PFSK-1 (cell line): ENCODE measurements around the gene ERCC6.

Source experiments
- FOXP2 ChIP-seq: optimal IDR thresholded peaks from 2 replicates; pipeline ENCODE3; 2011; ENCODE audit warnings: borderline replicate concordance, control low read depth, inconsistent platforms; ENCODE audit not compliant: insufficient read depth; ENCODE audit errors: extremely low read length, extremely low read depth
- POLR2AphosphoS5 ChIP-seq: IDR thresholded peaks from 2 replicates; pipeline ENCODE4 v1.6.1; 2012; ENCODE audit warnings: low read depth, mild to moderate bottlenecking, control low read depth, low read length, moderate library complexity
- REST ChIP-seq, 2 experiments: IDR thresholded peaks; 2 replicates each; pipeline versions ENCODE4 v1.6.1 to v1.8.0; 2011 to 2012; ENCODE audit warnings: low read depth in 2 of 2, low read length in 2 of 2, control low read depth in 1 of 2, inconsistent platforms in 1 of 2, mild to moderate bottlenecking in 1 of 2, moderate library complexity in 1 of 2; ENCODE audit not compliant: insufficient read depth in 1 of 2
- SIN3A ChIP-seq: IDR thresholded peaks from 2 replicates; pipeline ENCODE4 v1.6.1; 2012; ENCODE audit warnings: mild to moderate bottlenecking, low read length, moderate library complexity, borderline replicate concordance; ENCODE audit not compliant: insufficient read depth
- TAF1 ChIP-seq: IDR thresholded peaks from 2 replicates; pipeline ENCODE4 v1.6.1; 2012; ENCODE audit warnings: low read length, control low read depth, borderline replicate concordance; ENCODE audit not compliant: insufficient read depth

Gene ERCC6

GRCh38 chr10:49521062-49521461 is 17.9 kb downstream of the ERCC6 start:
- no peak for TF ChIP-seq REST (IDR thresholded peaks at IDR 0.05; ENCODE audit: insufficient read depth in 1 of 2, low read depth in 2 of 2, low read length in 2 of 2)

DNA sequence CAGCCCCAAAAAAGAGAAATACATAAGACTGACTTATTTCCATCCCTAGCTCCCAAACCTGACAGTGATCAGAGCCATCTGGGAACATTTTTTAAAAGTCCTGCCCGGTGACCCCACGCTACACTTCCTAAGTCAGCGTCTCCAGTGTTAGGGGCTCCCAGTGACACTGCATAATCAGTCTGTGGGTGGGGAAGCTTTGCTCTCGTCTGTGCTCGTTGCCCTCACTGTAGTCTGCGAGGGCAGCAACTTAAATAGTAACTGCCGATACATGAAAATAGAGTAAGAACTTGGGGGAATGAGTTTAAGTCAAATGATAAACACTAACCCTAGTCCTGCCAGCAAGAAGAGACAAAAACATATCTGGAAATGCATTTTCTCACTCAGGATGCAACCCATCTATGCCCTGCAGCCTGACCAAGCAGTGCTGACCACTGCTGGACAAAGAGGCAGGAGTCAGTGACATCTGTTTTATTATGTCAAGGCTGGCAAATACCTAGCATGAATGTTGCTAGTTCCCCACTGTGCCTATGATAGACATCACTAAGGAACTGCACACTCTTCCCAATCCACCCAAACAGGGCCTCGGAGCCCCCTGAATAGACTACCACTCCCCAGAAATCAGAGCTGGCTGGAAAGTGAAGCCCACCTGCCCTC is 18.7 kb downstream of the ERCC6 start:
- TF ChIP-seq TAF1 (no peak), POLR2AphosphoS5 (no peak), FOXP2 (no peak), REST (IDR thresholded peaks at IDR 0.05; ENCODE audit: insufficient read depth in 1 of 2, low read depth in 2 of 2, low read length in 2 of 2) (no peak), SIN3A (no peak)

DNA sequence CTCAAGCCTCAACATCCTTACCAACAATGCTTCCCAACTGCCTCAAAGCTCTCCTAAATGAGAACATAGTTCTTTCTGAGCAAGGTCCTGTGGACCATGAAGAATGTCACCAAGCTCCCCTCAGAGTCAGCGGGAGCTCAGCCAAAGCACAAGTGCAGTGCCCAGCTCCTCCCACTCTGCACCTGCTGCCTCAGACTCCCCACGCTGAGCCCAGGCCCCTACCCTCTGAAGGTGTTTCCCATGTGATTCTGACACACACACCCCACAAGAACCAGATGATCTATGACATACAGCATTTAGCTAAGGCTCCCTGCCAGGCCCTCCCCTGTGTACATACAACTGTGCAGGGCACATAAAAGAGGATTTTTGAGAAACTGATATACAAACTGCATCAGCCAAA is 19.2 kb downstream of the ERCC6 start:
- TF ChIP-seq POLR2AphosphoS5, result no peak
- TF ChIP-seq FOXP2, result no peak
- no peak for TF ChIP-seq REST (IDR thresholded peaks at IDR 0.05; ENCODE audit: insufficient read depth in 1 of 2, low read depth in 2 of 2, low read length in 2 of 2)
- no peak for TF ChIP-seq TAF1
- no peak for TF ChIP-seq SIN3A

- TF ChIP-seq FOXP2 (no peak), SIN3A (no peak), POLR2AphosphoS5 (no peak), TAF1 (no peak), REST (IDR thresholded peaks at IDR 0.05; ENCODE audit: insufficient read depth in 1 of 2, low read depth in 2 of 2, low read length in 2 of 2) (no peak)
Measured at GRCh38 chr10:49518982-49519578, 19.8 kb downstream of the ERCC6 start.

GRCh38 chr10:49518566-49518965 is 20.4 kb downstream of the ERCC6 start:
- no peak for TF ChIP-seq REST (IDR thresholded peaks at IDR 0.05; ENCODE audit: insufficient read depth in 1 of 2, low read depth in 2 of 2, low read length in 2 of 2)
- no peak for TF ChIP-seq SIN3A
- TF ChIP-seq FOXP2, result no peak
- no peak for TF ChIP-seq TAF1
- TF ChIP-seq POLR2AphosphoS5, result no peak
